ENCODE measurements around the gene AIPL1.

The AIPL1 gene

DNA sequence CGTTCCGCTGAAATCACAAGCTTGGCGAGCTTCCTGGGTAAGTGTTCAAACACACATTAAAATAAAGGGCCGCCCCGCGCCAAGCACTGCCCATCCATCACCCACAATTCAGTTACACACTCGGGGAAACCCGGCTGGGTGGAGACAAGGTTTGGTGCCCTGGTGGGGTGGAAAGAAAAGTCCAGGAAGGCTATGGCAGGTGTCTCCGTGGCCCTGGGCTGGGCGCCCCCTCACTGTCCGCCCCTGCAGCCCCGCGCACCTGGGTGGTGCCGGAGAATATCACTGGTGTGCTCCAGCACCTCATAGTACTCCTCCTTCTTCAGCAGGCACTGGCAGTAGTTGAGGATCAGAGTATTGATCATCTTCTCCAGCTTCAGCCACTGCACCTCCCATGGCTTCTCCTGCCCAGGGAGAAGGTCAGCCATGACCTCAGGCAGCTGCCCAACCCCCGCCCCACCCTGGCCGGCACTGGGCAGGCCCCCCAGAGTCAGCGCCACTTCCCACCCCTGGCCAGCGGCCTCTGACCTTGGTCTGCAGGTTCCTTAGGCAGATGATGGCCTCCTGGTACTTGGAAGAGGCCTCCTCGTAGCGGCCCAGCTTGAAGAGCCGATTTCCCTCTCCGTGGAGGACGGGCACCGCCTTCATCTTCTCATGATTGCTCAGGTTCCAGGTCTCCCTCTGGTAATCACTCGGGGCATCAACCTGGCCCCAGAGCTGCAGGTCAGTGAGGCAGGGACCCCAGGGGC lies 8.4 kb downstream of the AIPL1 start:
- TF ChIP-seq CTCF (conservative IDR thresholded peaks at IDR 0.05; ENCODE audit: low read length) = no peak
- DNase-seq (ENCODE audit: low read depth) = no peak
- H3K4me3 ChIP-seq (ENCODE audit: low read length) = no peak overlapping the region

DNA sequence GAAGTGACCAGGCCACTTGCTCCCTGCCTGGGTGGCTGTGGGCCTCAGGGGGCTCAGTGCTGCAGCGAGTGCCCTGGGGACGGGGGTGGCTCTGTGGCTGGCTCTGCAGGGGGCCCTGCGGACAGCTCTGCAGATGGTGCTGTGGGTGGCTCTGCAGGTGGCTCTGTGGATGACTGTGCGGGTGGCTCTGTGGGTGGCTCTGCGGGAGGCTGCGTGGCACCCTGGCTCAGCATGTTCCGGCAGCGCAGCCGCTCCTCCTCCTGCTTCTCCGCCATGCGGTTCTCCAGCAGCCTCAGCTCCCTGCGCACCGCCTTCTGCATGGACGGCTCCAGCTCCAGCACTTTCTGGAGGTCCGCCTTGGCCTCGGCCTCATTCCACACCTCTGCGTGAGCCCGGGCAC lies 9.5 kb downstream of the AIPL1 start:
- TF ChIP-seq CTCF (conservative IDR thresholded peaks at IDR 0.05; ENCODE audit: low read length) = no peak
- H3K4me3 ChIP-seq (ENCODE audit: low read length) = no peak overlapping the region
- no peak for DNase-seq (ENCODE audit: low read depth)

- H3K4me3 ChIP-seq (ENCODE audit: low read length) = no peak overlapping the region
- DNase-seq (ENCODE audit: low read depth) = no peak
- no peak for TF ChIP-seq CTCF (conservative IDR thresholded peaks at IDR 0.05; ENCODE audit: low read length)
Measured at GRCh38 chr17:6423931-6424330, 11.0 kb downstream of the AIPL1 start.

GRCh38 chr17:6422654-6423241 lies 12.2 kb downstream of the AIPL1 start:
- no peak overlapping the region for H3K4me3 ChIP-seq (ENCODE audit: low read length)
- no peak for DNase-seq (ENCODE audit: low read depth)
- TF ChIP-seq CTCF (conservative IDR thresholded peaks at IDR 0.05; ENCODE audit: low read length) = no peak

- peak; percentile 68 for DNase-seq (ENCODE audit: low read depth)
- TF ChIP-seq CTCF (conservative IDR thresholded peaks at IDR 0.05; ENCODE audit: low read length) = peak; percentile 85
- H3K4me3 ChIP-seq (ENCODE audit: low read length) = no peak overlapping the region
Measured at GRCh38 chr17:6421700-6422604, 13.0 kb downstream of the AIPL1 start.

DNA sequence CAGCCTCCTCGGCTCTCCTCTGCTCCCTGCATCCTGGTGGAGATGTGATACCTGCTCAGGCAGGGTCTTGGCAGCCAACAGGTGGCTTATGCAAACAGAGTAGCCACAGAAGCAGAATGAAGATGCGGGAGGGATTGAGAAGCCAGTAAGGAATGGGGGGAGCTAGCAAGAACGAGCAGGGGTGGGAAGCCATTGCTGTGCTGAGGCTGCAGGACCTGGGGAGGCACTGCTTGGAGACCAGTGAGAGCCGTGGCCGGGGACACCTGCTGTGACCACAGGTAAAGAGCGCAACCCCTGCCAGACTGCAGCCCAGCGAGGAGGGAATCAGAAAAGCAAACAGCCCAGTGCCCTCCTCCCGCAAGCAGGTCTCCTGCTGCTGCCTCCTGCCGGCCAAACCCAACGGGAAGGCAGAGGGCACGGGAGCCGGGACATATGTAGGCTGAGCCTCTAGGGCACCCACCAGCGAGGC lies 14.7 kb downstream of the AIPL1 start:
- TF ChIP-seq CTCF (conservative IDR thresholded peaks at IDR 0.05; ENCODE audit: low read length) = peak; percentile 34
- H3K4me3 ChIP-seq (ENCODE audit: low read length) = no peak overlapping the region
- no peak for DNase-seq (ENCODE audit: low read depth)

Data from AG10803 (cell line).